Osteoblast (primary cell): ENCODE results near the gene AFM. TPM values are rescaled to one million over a fixed set of nuclear protein-coding genes. Genes with fewer than 3 reads are reported as not detected.

Experiments used
- DNase-seq: peaks from one replicate; pipeline ENCODE4 v3.0.0; 2011; ENCODE audit warnings: low spot score, mixed read lengths; ENCODE audit not compliant: insufficient read length; ENCODE audit errors: missing footprints
- H2AFZ ChIP-seq: 2 replicates; pipeline ENCODE4 v1.6.0; 2011; ENCODE audit warnings: mild to moderate bottlenecking, low read length
- H3K27ac ChIP-seq: 2 replicates; pipeline ENCODE4 v1.5.1; 2011; ENCODE audit warnings: mild to moderate bottlenecking, low read depth, low read length, moderate library complexity
- H3K27me3 ChIP-seq: 2 replicates; pipeline ENCODE4 v1.6.0; 2012; ENCODE audit warnings: mild to moderate bottlenecking, control low read depth, inconsistent platforms, low read length, moderate library complexity; ENCODE audit not compliant: insufficient read depth
- H3K36me3 ChIP-seq: 2 replicates; pipeline ENCODE4 v1.5.1; 2011; ENCODE audit warnings: mild to moderate bottlenecking, low read length, control low read depth, moderate library complexity; ENCODE audit not compliant: insufficient read depth
- H3K4me1 ChIP-seq: 2 replicates; pipeline ENCODE4 v1.5.1; 2011; ENCODE audit warnings: mild to moderate bottlenecking, low read length, control low read depth, moderate library complexity; ENCODE audit not compliant: insufficient read depth
- H3K4me2 ChIP-seq: 2 replicates; pipeline ENCODE4 v1.6.0; 2011; ENCODE audit warnings: mild to moderate bottlenecking, low read length; ENCODE audit not compliant: insufficient read depth
- H3K4me3 ChIP-seq: fragments of 200-600 bp; sonication (generic); 3 replicates; pipeline ENCODE4 v1.5.1; 2012; ENCODE audit warnings: mild to moderate bottlenecking, low read length, inconsistent platforms; ENCODE audit not compliant: insufficient read depth
- H3K79me2 ChIP-seq: 2 replicates; pipeline ENCODE4 v1.6.0; 2012; ENCODE audit warnings: mild to moderate bottlenecking, low read length, control low read depth, inconsistent platforms; ENCODE audit not compliant: insufficient read depth
- H3K9me3 ChIP-seq: 2 replicates; pipeline ENCODE4 v1.5.1; 2011; ENCODE audit warnings: low read depth, low read length, control low read depth
- H4K20me1 ChIP-seq: 2 replicates; pipeline ENCODE4 v1.6.0; 2012; ENCODE audit warnings: mild to moderate bottlenecking, low read length, control low read depth; ENCODE audit not compliant: insufficient read depth
- total RNA-seq: library from RNA; depleted of rRNA; stranded (reverse); fragments of >200 nt; gene quantifications from 2 replicates; pipeline ENCODE4 v1.2.3, GENCODE V29; 2012
- TF ChIP-seq, protein P1 (sequence below): IDR thresholded peaks from 2 replicates; pipeline ENCODE4 v1.5.1; 2011; ENCODE audit warnings: mild to moderate bottlenecking, low read depth, low read length, moderate library complexity; ENCODE audit errors: extremely low read depth

AFM gene
- total RNA-seq, 1 donor: not detected

DNA sequence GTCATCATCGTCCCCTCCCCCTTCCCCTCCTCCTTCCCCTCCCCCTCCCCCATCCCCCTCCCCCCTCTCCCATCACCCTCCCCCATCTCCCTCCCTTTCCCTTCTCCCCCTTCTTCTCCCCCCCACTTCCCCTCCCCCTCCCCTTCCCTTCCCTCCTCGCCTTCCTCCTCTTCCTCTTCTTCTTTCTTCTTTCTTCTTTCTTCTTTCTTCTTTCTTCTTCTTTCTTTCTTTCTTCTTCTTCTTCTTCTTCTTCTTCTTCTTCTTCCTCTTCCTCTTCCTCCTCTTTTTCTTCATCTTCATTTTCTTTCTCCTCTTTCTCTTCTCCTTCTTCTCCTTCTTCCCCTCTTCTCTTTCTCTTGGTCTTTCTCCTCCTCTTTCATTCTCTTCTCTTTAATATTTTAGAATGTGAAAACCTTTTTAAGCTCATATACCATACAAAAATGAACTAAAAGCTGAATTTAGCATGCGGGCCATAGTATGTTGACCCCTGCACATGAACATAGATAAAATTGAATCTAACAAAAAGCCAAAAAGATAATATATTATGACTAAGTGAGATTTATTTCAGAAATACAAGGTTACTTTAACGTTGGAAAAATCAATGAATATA lies 20.5 kb upstream of the AFM start:
- TF ChIP-seq, protein P1, sequence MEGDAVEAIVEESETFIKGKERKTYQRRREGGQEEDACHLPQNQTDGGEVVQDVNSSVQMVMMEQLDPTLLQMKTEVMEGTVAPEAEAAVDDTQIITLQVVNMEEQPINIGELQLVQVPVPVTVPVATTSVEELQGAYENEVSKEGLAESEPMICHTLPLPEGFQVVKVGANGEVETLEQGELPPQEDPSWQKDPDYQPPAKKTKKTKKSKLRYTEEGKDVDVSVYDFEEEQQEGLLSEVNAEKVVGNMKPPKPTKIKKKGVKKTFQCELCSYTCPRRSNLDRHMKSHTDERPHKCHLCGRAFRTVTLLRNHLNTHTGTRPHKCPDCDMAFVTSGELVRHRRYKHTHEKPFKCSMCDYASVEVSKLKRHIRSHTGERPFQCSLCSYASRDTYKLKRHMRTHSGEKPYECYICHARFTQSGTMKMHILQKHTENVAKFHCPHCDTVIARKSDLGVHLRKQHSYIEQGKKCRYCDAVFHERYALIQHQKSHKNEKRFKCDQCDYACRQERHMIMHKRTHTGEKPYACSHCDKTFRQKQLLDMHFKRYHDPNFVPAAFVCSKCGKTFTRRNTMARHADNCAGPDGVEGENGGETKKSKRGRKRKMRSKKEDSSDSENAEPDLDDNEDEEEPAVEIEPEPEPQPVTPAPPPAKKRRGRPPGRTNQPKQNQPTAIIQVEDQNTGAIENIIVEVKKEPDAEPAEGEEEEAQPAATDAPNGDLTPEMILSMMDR: no peak
- Histone ChIP-seq H3K36me3 (no peaks in the 10 kb centered on the region), H3K4me3 (no peak overlapping the region), H3K27ac (no peak overlapping the region), H3K9me3 (no peaks in the 10 kb centered on the region), H3K27me3 (no peaks in the 10 kb centered on the region), H3K4me1 (no peaks in the 10 kb centered on the region), H4K20me1 (no peaks in the 10 kb centered on the region), H2AFZ (no peak overlapping the region), H3K79me2 (no peaks in the 10 kb centered on the region), H3K4me2 (no peak overlapping the region)
- DNase-seq: no peak

DNA sequence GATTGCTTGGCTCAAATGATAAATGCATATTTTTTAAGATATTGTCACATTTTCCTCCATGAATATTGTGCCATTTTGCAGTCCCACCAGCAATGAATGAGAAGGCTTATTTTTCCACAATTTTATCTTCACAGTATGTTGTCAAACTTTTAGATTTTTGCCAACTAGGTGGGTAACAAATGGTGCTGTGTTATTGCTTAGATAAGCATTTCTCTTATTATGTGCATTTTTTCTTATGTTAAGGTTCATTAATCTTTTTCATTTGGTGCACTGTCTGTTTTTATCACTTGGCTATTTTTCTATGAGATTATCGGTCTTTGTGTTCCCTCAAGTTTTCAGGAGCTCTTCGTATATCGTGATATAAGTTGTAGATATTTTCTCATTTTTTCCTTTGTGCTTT lies 13.4 kb upstream of the AFM start:
- H3K36me3 ChIP-seq: no peaks in the 10 kb centered on the region
- TF ChIP-seq, protein P1: no peak
- H2AFZ ChIP-seq: no peak overlapping the region
- no peaks in the 10 kb centered on the region for H3K4me1 ChIP-seq
- no peaks in the 10 kb centered on the region for H3K79me2 ChIP-seq
- no peak for DNase-seq
- H3K27ac ChIP-seq: no peak overlapping the region
- no peak overlapping the region for H3K4me2 ChIP-seq
- H3K4me3 ChIP-seq: no peak overlapping the region
- no peaks in the 10 kb centered on the region for H4K20me1 ChIP-seq
- H3K9me3 ChIP-seq: peaks cover 2% of the 10 kb centered on the region
- peaks cover 22% of the 10 kb centered on the region for H3K27me3 ChIP-seq

DNA sequence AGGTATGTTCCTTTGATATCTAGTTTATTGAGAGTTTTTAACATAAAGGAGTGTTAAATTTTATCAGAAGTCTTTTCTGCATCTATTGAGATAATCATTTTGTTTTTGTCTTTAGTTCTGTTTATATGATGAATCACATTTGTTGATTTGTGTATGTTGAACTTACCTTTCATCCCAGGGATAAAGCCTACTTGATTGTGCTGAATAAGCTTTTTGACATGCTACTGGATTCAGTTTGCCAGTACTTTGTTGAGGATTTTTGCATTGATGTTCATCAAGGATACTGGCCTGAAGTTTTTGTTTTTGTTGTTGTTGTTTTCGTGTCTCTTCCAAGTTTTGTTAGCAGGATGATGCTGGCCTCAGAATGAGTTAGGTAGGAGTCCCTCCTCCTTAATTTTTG lies 10.8 kb upstream of the AFM start:
- Histone ChIP-seq H3K9me3 (peaks cover 2% of the 10 kb centered on the region), H3K4me1 (no peaks in the 10 kb centered on the region), H4K20me1 (no peaks in the 10 kb centered on the region), H3K4me3 (no peak overlapping the region), H2AFZ (no peak overlapping the region), H3K4me2 (no peak overlapping the region), H3K79me2 (no peaks in the 10 kb centered on the region), H3K27ac (no peak overlapping the region), H3K27me3 (peaks cover 27% of the 10 kb centered on the region), H3K36me3 (no peaks in the 10 kb centered on the region)
- TF ChIP-seq, protein P1: no peak
- DNase-seq: no peak

DNA sequence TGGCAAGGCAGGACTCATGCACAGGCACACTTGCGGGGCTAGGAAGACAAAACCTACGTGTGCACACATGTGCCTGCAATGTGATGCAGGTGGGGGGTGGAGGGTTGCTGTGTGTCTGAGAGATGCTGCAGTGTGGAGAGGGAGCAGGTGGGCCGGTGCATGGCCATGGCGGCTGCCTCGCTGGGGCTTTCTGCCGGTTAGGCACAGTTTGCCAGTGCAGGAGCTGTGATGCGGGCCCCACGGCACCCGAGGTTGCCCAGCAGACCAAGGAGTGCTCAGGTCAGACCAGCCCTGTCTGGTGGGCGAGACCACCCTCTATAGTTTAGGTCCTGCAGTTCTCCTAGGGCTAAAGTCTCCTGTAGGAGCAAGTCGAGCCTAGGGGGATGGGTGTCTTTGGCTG lies 4.4 kb upstream of the AFM start:
- Histone ChIP-seq H3K9me3 (peaks cover 2% of the 10 kb centered on the region), H3K27ac (no peak overlapping the region)
- DNase-seq: no peak

More for the DNA sequence above, 4.4 kb upstream of the AFM start:
- Histone ChIP-seq H3K27me3 (peaks cover 9% of the 10 kb centered on the region), H3K4me2 (no peak overlapping the region), H2AFZ (no peak overlapping the region), H3K4me1 (no peaks in the 10 kb centered on the region), H3K36me3 (no peaks in the 10 kb centered on the region), H4K20me1 (no peaks in the 10 kb centered on the region), H3K4me3 (no peak overlapping the region), H3K79me2 (no peaks in the 10 kb centered on the region)
- TF ChIP-seq, protein P1: no peak
